Activated CD8-positive, alpha-beta memory T cell treated with anti-CD3 and anti-CD28 coated beads for 24 hours (primary cell): ENCODE measurements around the gene S100A5.

ENCODE experiments used
- DNase-seq: peaks from one replicate; pipeline ENCODE4 v3.0.0-alpha.2; 2020

The S100A5 gene

GRCh38 chr1:153546796-153547559 lies 6.2 kb upstream of the S100A5 start:
- DNase-seq = no peak

- no peak for DNase-seq
Observed at GRCh38 chr1:153546371-153546770, 5.6 kb upstream of the S100A5 start.

GRCh38 chr1:153545067-153546055 lies 4.6 kb upstream of the S100A5 start, which contains the start of gene S100A4:
TSS of gene S100A4 (minus strand) at chr1:153545806. CDS start at chr1:153544794, 1,012 bp downstream.
- DNase-seq = peak; percentile 95

- no peak for DNase-seq
Observed at GRCh38 chr1:153544453-153545066, 3.8 kb upstream of the S100A5 start.

- no peak for DNase-seq
Observed at GRCh38 chr1:153543736-153544135, 3.0 kb upstream of the S100A5 start.

- no peak for DNase-seq
Observed at GRCh38 chr1:153542956-153543711, 2.4 kb upstream of the S100A5 start.

GRCh38 chr1:153541641-153542590 lies 1.2 kb upstream of the S100A5 start:
- no peak for DNase-seq

GRCh38 chr1:153539395-153540093 lies 1.2 kb downstream of the S100A5 start:
- no peak for DNase-seq

GRCh38 chr1:153538315-153538821 lies 2.4 kb downstream of the S100A5 start:
- no peak for DNase-seq

GRCh38 chr1:153537376-153537730 lies 3.4 kb downstream of the S100A5 start:
- no peak for DNase-seq

- DNase-seq = no peak
Observed at GRCh38 chr1:153536671-153537375, 3.9 kb downstream of the S100A5 start.

GRCh38 chr1:153536012-153536670 lies 4.6 kb downstream of the S100A5 start:
- DNase-seq = peak; percentile 91

- no peak for DNase-seq
Observed at GRCh38 chr1:153535242-153536011, 5.3 kb downstream of the S100A5 start, which contains the start of gene S100A6. TSS of gene S100A6 (minus strand) at chr1:153535991. CDS start at chr1:153535339, 652 bp downstream.

- no peak for DNase-seq
Observed at GRCh38 chr1:153534925-153535241, 5.9 kb downstream of the S100A5 start.

- DNase-seq = no peak
Observed at GRCh38 chr1:153534226-153534924, 6.4 kb downstream of the S100A5 start.

- no peak for DNase-seq
Observed at GRCh38 chr1:153533689-153534201, 7.0 kb downstream of the S100A5 start.

- DNase-seq = peak; percentile 88
Observed at GRCh38 chr1:153532769-153533599, 7.8 kb downstream of the S100A5 start.
